A549 (cell line): ENCODE measurements around the gene JOSD1.

Experiments
- HDAC2 ChIP-seq: fragments of 200-600 bp; sonication (generic); IDR thresholded peaks from 2 replicates; pipeline ENCODE4 v1.6.1; 2016
- HOXA7 ChIP-seq: fragments of 250-450 bp; sonication (Bioruptor Pico); IDR thresholded peaks from 2 replicates; pipeline ENCODE4 v1.5.0; 2020; ENCODE audit warnings: mild to moderate bottlenecking, moderate library complexity
- POLR2A ChIP-seq: IDR thresholded peaks from 2 replicates; pipeline ENCODE4 v1.6.1; 2012; ENCODE audit warnings: mild to moderate bottlenecking, low read length
- POLR2AphosphoS2 ChIP-seq: conservative IDR thresholded peaks from 2 replicates; pipeline ENCODE4 v1.6.1; 2012; ENCODE audit warnings: low read length, improper control_type of control experiment, inconsistent platforms
- TF ChIP-seq, protein P1 (sequence below): fragments of >200 bp; sonication (Bioruptor Twin); formaldehyde crosslinking; IDR thresholded peaks from 3 replicates; pipeline ENCODE4 v1.5.1; 2016
- TF ChIP-seq, protein P2 (sequence below): fragments of 200-600 bp; sonication (generic); IDR thresholded peaks from 2 replicates; pipeline ENCODE4 v1.6.1; 2016; ENCODE audit warnings: antibody characterized with exemption, mild to moderate bottlenecking, moderate library complexity
- TF ChIP-seq, protein P3 (sequence below): fragments of 150-350 bp; IDR thresholded peaks from 2 replicates; pipeline ENCODE4 v1.6.1; 2014; ENCODE audit warnings: low read depth, mild to moderate bottlenecking, low read length
- TF ChIP-seq, protein P4 (sequence below): fragments of 450-650 bp; IDR thresholded peaks from 2 replicates; pipeline ENCODE4 v1.6.1; 2014; ENCODE audit warnings: antibody characterized with exemption

DNA sequence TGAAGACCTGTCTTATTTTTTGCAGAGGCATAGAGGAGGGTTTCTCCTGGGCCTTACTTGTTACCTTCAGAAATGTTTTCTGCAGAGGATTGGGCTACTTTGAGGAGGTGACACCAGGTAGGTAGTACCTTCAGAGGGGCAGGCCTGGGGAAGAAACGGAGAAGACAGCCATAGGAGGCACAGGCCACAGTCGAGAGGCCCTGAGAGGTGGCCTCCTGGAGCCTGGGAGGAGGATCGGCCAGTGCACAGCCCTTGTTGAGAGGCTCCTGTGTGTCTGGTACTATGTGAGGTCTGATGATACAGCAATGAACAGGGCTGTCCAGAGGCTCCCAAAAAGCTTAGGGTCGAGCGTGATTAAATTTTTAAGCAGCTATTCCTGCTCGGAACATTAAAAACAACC is 16.5 kb upstream of the JOSD1 start:
- TF ChIP-seq, protein P1, sequence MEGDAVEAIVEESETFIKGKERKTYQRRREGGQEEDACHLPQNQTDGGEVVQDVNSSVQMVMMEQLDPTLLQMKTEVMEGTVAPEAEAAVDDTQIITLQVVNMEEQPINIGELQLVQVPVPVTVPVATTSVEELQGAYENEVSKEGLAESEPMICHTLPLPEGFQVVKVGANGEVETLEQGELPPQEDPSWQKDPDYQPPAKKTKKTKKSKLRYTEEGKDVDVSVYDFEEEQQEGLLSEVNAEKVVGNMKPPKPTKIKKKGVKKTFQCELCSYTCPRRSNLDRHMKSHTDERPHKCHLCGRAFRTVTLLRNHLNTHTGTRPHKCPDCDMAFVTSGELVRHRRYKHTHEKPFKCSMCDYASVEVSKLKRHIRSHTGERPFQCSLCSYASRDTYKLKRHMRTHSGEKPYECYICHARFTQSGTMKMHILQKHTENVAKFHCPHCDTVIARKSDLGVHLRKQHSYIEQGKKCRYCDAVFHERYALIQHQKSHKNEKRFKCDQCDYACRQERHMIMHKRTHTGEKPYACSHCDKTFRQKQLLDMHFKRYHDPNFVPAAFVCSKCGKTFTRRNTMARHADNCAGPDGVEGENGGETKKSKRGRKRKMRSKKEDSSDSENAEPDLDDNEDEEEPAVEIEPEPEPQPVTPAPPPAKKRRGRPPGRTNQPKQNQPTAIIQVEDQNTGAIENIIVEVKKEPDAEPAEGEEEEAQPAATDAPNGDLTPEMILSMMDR, result no peak
- TF ChIP-seq, protein P2, sequence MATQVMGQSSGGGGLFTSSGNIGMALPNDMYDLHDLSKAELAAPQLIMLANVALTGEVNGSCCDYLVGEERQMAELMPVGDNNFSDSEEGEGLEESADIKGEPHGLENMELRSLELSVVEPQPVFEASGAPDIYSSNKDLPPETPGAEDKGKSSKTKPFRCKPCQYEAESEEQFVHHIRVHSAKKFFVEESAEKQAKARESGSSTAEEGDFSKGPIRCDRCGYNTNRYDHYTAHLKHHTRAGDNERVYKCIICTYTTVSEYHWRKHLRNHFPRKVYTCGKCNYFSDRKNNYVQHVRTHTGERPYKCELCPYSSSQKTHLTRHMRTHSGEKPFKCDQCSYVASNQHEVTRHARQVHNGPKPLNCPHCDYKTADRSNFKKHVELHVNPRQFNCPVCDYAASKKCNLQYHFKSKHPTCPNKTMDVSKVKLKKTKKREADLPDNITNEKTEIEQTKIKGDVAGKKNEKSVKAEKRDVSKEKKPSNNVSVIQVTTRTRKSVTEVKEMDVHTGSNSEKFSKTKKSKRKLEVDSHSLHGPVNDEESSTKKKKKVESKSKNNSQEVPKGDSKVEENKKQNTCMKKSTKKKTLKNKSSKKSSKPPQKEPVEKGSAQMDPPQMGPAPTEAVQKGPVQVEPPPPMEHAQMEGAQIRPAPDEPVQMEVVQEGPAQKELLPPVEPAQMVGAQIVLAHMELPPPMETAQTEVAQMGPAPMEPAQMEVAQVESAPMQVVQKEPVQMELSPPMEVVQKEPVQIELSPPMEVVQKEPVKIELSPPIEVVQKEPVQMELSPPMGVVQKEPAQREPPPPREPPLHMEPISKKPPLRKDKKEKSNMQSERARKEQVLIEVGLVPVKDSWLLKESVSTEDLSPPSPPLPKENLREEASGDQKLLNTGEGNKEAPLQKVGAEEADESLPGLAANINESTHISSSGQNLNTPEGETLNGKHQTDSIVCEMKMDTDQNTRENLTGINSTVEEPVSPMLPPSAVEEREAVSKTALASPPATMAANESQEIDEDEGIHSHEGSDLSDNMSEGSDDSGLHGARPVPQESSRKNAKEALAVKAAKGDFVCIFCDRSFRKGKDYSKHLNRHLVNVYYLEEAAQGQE, result no peak
- TF ChIP-seq, protein P3, sequence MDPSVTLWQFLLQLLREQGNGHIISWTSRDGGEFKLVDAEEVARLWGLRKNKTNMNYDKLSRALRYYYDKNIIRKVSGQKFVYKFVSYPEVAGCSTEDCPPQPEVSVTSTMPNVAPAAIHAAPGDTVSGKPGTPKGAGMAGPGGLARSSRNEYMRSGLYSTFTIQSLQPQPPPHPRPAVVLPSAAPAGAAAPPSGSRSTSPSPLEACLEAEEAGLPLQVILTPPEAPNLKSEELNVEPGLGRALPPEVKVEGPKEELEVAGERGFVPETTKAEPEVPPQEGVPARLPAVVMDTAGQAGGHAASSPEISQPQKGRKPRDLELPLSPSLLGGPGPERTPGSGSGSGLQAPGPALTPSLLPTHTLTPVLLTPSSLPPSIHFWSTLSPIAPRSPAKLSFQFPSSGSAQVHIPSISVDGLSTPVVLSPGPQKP, result no peak
- TF ChIP-seq HOXA7 (no peak), POLR2AphosphoS2 (no peak), POLR2A (no peak), HDAC2 (no peak)
- TF ChIP-seq, protein P4, sequence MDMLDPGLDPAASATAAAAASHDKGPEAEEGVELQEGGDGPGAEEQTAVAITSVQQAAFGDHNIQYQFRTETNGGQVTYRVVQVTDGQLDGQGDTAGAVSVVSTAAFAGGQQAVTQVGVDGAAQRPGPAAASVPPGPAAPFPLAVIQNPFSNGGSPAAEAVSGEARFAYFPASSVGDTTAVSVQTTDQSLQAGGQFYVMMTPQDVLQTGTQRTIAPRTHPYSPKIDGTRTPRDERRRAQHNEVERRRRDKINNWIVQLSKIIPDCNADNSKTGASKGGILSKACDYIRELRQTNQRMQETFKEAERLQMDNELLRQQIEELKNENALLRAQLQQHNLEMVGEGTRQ, result no peak
